Tibial nerve (tissue), 3 donors: ENCODE measurements around the gene TCF12.

Source experiments
- POLR2A ChIP-seq, 2 donors: fragments of 450-650 bp; IDR thresholded peaks; one replicate each; pipeline ENCODE4 v1.6.1; 2017; ENCODE audit warnings: antibody characterized with exemption in 2 of 2, mild to moderate bottlenecking in 2 of 2, moderate library complexity in 2 of 2
- TF ChIP-seq, protein P1 (sequence below), 5 experiments: fragments of 200-600 bp in 3 of 5; fragments of 450-650 bp in 2 of 5; sonication (generic) in 3 of 5; IDR thresholded peaks; one replicate each; pipeline ENCODE4 v1.5.1; 2016 to 2019; ENCODE audit warnings: antibody characterized with exemption in 5 of 5, mild to moderate bottlenecking in 3 of 5, moderate library complexity in 2 of 5

DNA sequence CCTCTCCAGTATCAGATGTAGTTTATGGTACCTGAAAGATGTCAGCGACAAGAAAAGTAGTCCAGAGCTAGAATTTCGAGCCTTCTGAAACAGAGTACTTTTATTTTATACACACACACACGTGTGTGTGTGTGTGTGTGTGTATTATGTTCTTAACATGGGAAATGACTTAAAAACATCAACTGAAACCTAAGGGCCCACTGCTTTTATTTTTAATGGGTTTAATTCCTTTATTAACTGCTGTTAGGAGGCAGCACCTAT lies 1.9 kb downstream of the TCF12 start:
- TF ChIP-seq POLR2A (IDR thresholded peaks at IDR 0.05), result no peak
- TF ChIP-seq, protein P1, sequence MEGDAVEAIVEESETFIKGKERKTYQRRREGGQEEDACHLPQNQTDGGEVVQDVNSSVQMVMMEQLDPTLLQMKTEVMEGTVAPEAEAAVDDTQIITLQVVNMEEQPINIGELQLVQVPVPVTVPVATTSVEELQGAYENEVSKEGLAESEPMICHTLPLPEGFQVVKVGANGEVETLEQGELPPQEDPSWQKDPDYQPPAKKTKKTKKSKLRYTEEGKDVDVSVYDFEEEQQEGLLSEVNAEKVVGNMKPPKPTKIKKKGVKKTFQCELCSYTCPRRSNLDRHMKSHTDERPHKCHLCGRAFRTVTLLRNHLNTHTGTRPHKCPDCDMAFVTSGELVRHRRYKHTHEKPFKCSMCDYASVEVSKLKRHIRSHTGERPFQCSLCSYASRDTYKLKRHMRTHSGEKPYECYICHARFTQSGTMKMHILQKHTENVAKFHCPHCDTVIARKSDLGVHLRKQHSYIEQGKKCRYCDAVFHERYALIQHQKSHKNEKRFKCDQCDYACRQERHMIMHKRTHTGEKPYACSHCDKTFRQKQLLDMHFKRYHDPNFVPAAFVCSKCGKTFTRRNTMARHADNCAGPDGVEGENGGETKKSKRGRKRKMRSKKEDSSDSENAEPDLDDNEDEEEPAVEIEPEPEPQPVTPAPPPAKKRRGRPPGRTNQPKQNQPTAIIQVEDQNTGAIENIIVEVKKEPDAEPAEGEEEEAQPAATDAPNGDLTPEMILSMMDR (IDR thresholded peaks at IDR 0.05), result no peak
